Measurements from ENCODE around the gene PICK1.

- TF ChIP-seq USF2 (IDR thresholded peaks at IDR 0.05; ENCODE audit: low read depth, low read length): no peak
- no peak for TF ChIP-seq POLR2A (IDR thresholded peaks at IDR 0.05; ENCODE audit: low read depth, low read length)
- no peak for TF ChIP-seq CTCF (conservative IDR thresholded peaks at IDR 0.05; ENCODE audit: low read depth, low read length)
- no peak for TF ChIP-seq RCOR1 (IDR thresholded peaks at IDR 0.05; ENCODE audit: insufficient replicate concordance, low read length)
- no peak for TF ChIP-seq CEBPB (IDR thresholded peaks at IDR 0.05; ENCODE audit: low read depth, low read length)
- no peak for TF ChIP-seq RAD21 (IDR thresholded peaks at IDR 0.05; ENCODE audit: low read length)
- TF ChIP-seq SMC3 (IDR thresholded peaks at IDR 0.05; ENCODE audit: low read depth, low read length): no peak
- TF ChIP-seq BHLHE40 (IDR thresholded peaks at IDR 0.05; ENCODE audit: low read depth, low read length): no peak
- no peak for TF ChIP-seq CHD1 (IDR thresholded peaks at IDR 0.05; ENCODE audit: low read depth, low read length)
- TF ChIP-seq ELK1 (IDR thresholded peaks at IDR 0.05; ENCODE audit: borderline replicate concordance, low read depth, low read length): no peak
- TF ChIP-seq FOS (IDR thresholded peaks at IDR 0.05; ENCODE audit: low read depth, low read length): no peak
- no peak for TF ChIP-seq RFX5 (IDR thresholded peaks at IDR 0.05; ENCODE audit: low read depth, low read length)
- no peak for TF ChIP-seq MXI1 (IDR thresholded peaks at IDR 0.05; ENCODE audit: borderline replicate concordance, low read depth, low read length)
Observed at GRCh38 chr22:38067028-38067415, 9.8 kb downstream of the PICK1 start.

Measured in IMR-90 (cell line).